WERI-Rb-1 (cell line): ENCODE measurements around the gene DGKB.

Source experiments
- DNase-seq: peaks from one replicate; pipeline ENCODE4 v3.0.0-alpha.2; 2020
- H3K27ac ChIP-seq: fragments of 250-450 bp; sonication (Bioruptor Pico); 2 replicates; pipeline ENCODE4 v1.5.1; 2020; ENCODE audit warnings: mild to moderate bottlenecking, moderate library complexity
- H3K27me3 ChIP-seq: fragments of 250-450 bp; sonication (Bioruptor Pico); 2 replicates; pipeline ENCODE4 v1.5.1; 2021; ENCODE audit warnings: mild to moderate bottlenecking, low read depth, moderate library complexity; ENCODE audit not compliant: insufficient read depth, severe bottlenecking
- H3K36me3 ChIP-seq: fragments of 250-450 bp; sonication (Bioruptor Pico); 2 replicates; pipeline ENCODE4 v1.5.1; 2020; ENCODE audit warnings: mild to moderate bottlenecking, moderate library complexity
- H3K4me3 ChIP-seq: 2 replicates; pipeline ENCODE4 v1.5.1; 2011; ENCODE audit warnings: low read depth, mild to moderate bottlenecking, control low read depth, low read length
- H3K9me3 ChIP-seq: fragments of 250-450 bp; sonication (Bioruptor Pico); 2 replicates; pipeline ENCODE4 v1.5.1; 2021; ENCODE audit warnings: mild to moderate bottlenecking, moderate library complexity; ENCODE audit not compliant: severe bottlenecking
- TF ChIP-seq, protein P1 (sequence below): IDR thresholded peaks from 2 replicates; pipeline ENCODE4 v1.5.1; 2011; ENCODE audit warnings: low read depth, mild to moderate bottlenecking, control low read depth, inconsistent platforms, low read length

The DGKB gene

DNA sequence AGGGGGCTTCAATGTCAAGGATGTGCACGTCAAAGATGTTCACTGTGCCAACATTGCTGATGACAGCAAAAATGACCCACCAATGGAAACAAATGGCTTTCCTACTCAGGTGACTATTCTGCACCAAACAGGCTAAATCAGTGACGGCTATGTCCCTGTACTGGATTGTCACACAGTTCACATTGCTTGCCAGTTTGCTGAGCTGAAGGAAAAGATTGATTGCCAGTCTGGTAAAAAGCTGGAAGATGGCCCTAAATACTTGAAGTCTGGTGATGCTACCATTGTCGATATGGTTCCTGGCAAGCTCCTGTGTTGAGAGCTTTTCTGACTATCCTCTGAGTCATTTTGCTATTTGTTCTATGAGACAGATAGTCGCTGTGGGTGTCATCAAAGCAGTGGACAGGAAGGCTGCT lies 710.9 kb downstream of the DGKB start:
- no peak overlapping the region for H3K27ac ChIP-seq
- DNase-seq = no peak
- H3K9me3 ChIP-seq = no peaks in the 10 kb centered on the region
- no peaks in the 10 kb centered on the region for H3K27me3 ChIP-seq
- TF ChIP-seq, protein P1, sequence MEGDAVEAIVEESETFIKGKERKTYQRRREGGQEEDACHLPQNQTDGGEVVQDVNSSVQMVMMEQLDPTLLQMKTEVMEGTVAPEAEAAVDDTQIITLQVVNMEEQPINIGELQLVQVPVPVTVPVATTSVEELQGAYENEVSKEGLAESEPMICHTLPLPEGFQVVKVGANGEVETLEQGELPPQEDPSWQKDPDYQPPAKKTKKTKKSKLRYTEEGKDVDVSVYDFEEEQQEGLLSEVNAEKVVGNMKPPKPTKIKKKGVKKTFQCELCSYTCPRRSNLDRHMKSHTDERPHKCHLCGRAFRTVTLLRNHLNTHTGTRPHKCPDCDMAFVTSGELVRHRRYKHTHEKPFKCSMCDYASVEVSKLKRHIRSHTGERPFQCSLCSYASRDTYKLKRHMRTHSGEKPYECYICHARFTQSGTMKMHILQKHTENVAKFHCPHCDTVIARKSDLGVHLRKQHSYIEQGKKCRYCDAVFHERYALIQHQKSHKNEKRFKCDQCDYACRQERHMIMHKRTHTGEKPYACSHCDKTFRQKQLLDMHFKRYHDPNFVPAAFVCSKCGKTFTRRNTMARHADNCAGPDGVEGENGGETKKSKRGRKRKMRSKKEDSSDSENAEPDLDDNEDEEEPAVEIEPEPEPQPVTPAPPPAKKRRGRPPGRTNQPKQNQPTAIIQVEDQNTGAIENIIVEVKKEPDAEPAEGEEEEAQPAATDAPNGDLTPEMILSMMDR = no peak
- H3K36me3 ChIP-seq = no peaks in the 10 kb centered on the region
- H3K4me3 ChIP-seq = no peak overlapping the region

DNA sequence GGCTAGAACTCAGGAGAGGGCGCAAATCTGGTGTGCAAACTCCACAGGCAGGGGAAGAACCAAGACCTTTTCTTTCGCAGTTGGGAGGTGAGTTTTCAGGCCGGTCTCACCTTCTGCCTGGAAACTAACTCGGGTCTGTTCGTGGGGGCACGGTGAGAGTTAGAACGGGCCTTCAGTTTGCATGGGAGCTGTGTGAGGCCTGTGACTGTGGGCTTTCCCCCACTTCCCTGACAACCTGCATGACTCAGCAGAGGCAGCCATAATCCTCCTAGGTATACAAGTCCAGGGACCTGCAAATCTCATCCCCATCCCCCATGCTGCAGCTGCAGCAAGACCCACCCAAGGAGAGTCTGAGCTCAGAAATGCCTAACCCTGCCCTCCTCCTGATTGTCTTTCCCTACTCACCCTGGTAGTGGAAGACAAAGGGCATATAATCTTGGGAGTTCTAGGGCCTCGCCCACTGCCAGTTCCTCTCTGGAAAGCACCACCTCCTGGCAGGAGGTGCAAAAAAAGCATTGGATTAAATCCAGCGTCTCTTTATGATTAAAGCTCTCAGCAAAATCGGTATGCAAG lies 718.2 kb downstream of the DGKB start:
- peak; percentile 8 for DNase-seq
- Histone ChIP-seq H3K9me3 (no peaks in the 10 kb centered on the region), H3K4me3 (no peak overlapping the region), H3K36me3 (no peaks in the 10 kb centered on the region), H3K27me3 (no peaks in the 10 kb centered on the region), H3K27ac (no peak overlapping the region)
- TF ChIP-seq, protein P1 = no peak

DNA sequence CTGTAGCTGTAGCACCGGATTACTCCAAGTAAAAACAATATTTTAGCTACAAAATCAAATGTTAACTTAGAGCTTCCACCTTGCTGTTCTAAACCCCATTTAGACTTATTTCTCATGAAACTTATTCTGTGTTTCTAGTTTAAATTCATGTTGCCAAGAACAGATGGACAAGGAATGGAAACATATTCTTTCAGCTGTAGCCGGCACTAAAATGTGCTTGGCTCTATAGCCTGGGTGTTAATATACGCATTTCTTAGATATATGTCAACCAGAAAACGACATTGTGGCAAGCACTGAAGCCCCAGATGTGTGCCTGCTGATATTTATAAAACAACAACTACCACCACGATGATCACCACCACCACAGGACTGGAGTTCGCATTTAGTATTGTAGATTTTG lies 722.8 kb downstream of the DGKB start:
- Histone ChIP-seq H3K36me3 (no peaks in the 10 kb centered on the region), H3K9me3 (no peaks in the 10 kb centered on the region), H3K27ac (no peak overlapping the region), H3K4me3 (no peak overlapping the region), H3K27me3 (no peaks in the 10 kb centered on the region)
- no peak for DNase-seq
- TF ChIP-seq, protein P1 = no peak

DNA sequence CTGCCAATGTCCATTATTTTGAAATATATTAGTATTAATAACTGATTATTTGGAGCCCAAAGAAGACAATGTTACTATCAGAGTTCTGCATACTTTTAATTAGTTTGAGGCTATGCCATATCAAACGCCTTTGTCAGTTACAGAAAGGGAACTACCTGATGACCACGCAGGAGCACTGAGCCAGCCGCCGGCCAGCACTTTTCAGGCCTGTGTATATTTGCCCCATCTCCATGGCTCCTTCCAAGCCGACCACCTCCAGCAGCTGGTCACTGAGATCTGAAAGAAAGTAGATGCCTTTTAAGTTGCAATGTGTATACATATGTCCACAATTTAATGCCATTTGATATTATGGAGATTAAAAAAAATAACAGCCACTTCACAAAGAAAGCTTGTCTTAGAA lies 724.7 kb downstream of the DGKB start:
- TF ChIP-seq, protein P1 = no peak
- no peak for DNase-seq
- no peak overlapping the region for H3K27ac ChIP-seq
- no peak overlapping the region for H3K4me3 ChIP-seq
- no peaks in the 10 kb centered on the region for H3K36me3 ChIP-seq
- no peaks in the 10 kb centered on the region for H3K9me3 ChIP-seq
- H3K27me3 ChIP-seq = no peaks in the 10 kb centered on the region

DNA sequence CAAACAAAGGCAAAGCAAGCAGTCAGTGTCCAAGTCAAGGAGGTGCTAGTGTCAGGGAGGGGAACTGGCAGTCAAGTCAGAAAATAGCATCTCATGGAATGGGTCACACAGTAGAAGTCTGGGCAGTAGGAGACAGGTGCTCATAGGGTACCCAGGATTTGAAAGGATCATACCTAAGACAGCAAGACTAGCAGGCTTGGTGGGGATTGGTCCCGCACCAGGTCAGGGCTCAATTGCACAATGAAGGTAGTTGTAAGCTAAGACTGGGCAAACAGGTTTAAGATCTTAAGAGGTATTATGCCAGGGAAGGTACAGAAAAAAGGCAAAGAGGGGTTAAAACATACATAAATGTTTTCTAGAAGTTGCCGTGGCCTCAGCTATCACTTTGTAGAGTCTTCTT lies 731.7 kb downstream of the DGKB start:
- no peaks in the 10 kb centered on the region for H3K9me3 ChIP-seq
- no peaks in the 10 kb centered on the region for H3K27me3 ChIP-seq
- DNase-seq = no peak
- H3K27ac ChIP-seq = no peak overlapping the region
- H3K36me3 ChIP-seq = no peaks in the 10 kb centered on the region
- no peak overlapping the region for H3K4me3 ChIP-seq
- TF ChIP-seq, protein P1 = no peak

DNA sequence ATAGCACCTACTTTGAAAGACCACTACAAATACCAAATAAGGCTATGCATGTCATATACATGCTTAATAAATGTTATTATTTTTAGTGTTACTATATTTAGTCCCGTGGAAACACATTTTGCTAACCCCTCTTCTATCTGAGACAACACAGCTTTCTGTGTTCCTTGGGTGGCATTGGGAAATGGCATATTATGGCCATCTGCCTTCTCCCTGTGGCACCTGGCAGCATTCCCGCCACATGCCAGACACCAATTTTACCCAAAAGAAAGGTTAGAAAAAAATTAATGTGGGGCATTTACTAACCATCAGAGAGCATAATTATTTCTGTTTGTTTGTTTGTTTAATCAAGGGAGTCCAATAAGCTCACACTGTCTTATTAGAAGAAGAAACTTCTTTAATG lies 744.4 kb downstream of the DGKB start:
- Histone ChIP-seq H3K4me3 (no peak overlapping the region), H3K9me3 (no peaks in the 10 kb centered on the region)
- TF ChIP-seq, protein P1 = no peak

More for the DNA sequence above, 744.4 kb downstream of the DGKB start:
- Histone ChIP-seq H3K27ac (no peak overlapping the region), H3K27me3 (no peaks in the 10 kb centered on the region), H3K36me3 (no peaks in the 10 kb centered on the region)
- no peak for DNase-seq
